ENCODE results near the gene GOLIM4. TPM values are rescaled to one million over a fixed set of nuclear protein-coding genes. Genes with fewer than 3 reads are reported as not detected.

Gene GOLIM4
- 10 to 100 TPM; 14.7 to 23.8 (median 18.3) TPM for total RNA-seq
- 10 to 100 TPM in 2 of 3 donors, 1 to 10 TPM in 1; 6.5 to 25.2 (median 12.4) TPM for polyA plus RNA-seq
- long read RNA-seq, donor 1: 0 reads
- long read RNA-seq, donor 2: 0 reads
- long read RNA-seq, donor 3: 0 reads
- long read RNA-seq, donor 4, full-length matches to known transcripts: 1 of 17 reads
- long read RNA-seq, donor 4, partial matches to known transcripts: 3 of 17 reads
- long read RNA-seq, donor 4, other reads (novel, unspliced or antisense): 13 of 17 reads
- long read RNA-seq, donor 5, full-length matches to known transcripts: 5 of 5 reads
- long read RNA-seq, donor 5, partial matches to known transcripts: 0 of 5 reads
- long read RNA-seq, donor 5, other reads (novel, unspliced or antisense): 0 of 5 reads
- long read RNA-seq, donor 6, partial matches to known transcripts: 9 of 30 reads
- long read RNA-seq, donor 6, other reads (novel, unspliced or antisense): 21 of 30 reads
- long read RNA-seq, donor 7: 0 reads
- long read RNA-seq, donor 8: 0 reads
- long read RNA-seq, donor 9, full-length matches to known transcripts: 1 of 1 reads
- long read RNA-seq, donor 9, partial matches to known transcripts: 0 of 1 reads
- long read RNA-seq, donor 9, other reads (novel, unspliced or antisense): 0 of 1 reads
- long read RNA-seq, donor 10: 0 reads

- intact Hi-C loops (cut with DNase I): loop anchor here in 1 of 2 donors (10.0 kb wide), 1 partner anchor 51 kb away; no protein-coding TSS in a partner anchor
- Histone ChIP-seq H3K4me1 (replicated peaks in 1 of 2) (peaks cover 3 to 28% of the 10 kb centered on the region in 2 donors), H3K9me3 (replicated peaks in 1 of 3) (no peaks in the 10 kb centered on the region), H3K36me3 (replicated peaks in 1 of 2) (no peaks in the 10 kb centered on the region), H3K27ac (peak within 1 kb of the TSS; percentile 50 to 99 (median 94)), H3K4me3 (peak within 1 kb of the TSS; percentile 43 to 94 (median 60)), H3K27me3 (no peaks in the 10 kb centered on the region)
- 0 to 2% (median 1%) methylated on average over 14 to 52 of the region's 52 CpGs for WGBS, 4 donors
- TF ChIP-seq POLR2A (IDR thresholded peaks at IDR 0.05) (peak; percentile 64 to 86), CTCF (IDR thresholded peaks at IDR 0.05) (no peak)
- DNase-seq: peak; percentile 96 to 98 (median 97)
Observed at GRCh38 chr3:168095611-168096209, at the start of gene GOLIM4. Gene GOLIM4 (minus strand): TSS chr3:168095924. CDS start chr3:168095285, 639 bp downstream.

- H3K27ac ChIP-seq: no peak overlapping the region
- WGBS, 4 donors: 71 to 82% (median 77%) methylated on average over 6 of the region's 6 CpGs
- TF ChIP-seq CTCF (IDR thresholded peaks at IDR 0.05): no peak
- TF ChIP-seq POLR2A (IDR thresholded peaks at IDR 0.05): no peak
Observed at GRCh38 chr3:168141405-168141998, 45.8 kb upstream of the GOLIM4 start.

GRCh38 chr3:168139947-168140346 is 44.2 kb upstream of the GOLIM4 start:
- H3K4me1 ChIP-seq (replicated peaks in 1 of 2): no peaks in the 10 kb centered on the region
- no peaks in the 10 kb centered on the region for H3K9me3 ChIP-seq (replicated peaks in 1 of 3)
- no peak overlapping the region for H3K27ac ChIP-seq
- no peak for DNase-seq
- H3K27me3 ChIP-seq: no peaks in the 10 kb centered on the region
- no peaks in the 10 kb centered on the region for H3K36me3 ChIP-seq (replicated peaks in 1 of 2)
- no peak for TF ChIP-seq CTCF (IDR thresholded peaks at IDR 0.05)
- 69 to 83% (median 77%) methylated on average over 3 of the region's 3 CpGs for WGBS, 4 donors
- intact Hi-C loops (cut with DNase I): no loop called here
- H3K4me3 ChIP-seq: no peak overlapping the region

More at GRCh38 chr3:168141405-168141998, 45.8 kb upstream of the GOLIM4 start:
- no peaks in the 10 kb centered on the region for H3K4me1 ChIP-seq (replicated peaks in 1 of 2)
- intact Hi-C loops (cut with DNase I): no loop called here
- no peak overlapping the region for H3K4me3 ChIP-seq
- H3K27me3 ChIP-seq: no peaks in the 10 kb centered on the region
- H3K9me3 ChIP-seq (replicated peaks in 1 of 3): no peaks in the 10 kb centered on the region
- no peaks in the 10 kb centered on the region for H3K36me3 ChIP-seq (replicated peaks in 1 of 2)
- no peak for DNase-seq

- Histone ChIP-seq H3K27ac (no peak overlapping the region), H3K4me1 (replicated peaks in 1 of 2) (no peaks in the 10 kb centered on the region), H3K27me3 (no peaks in the 10 kb centered on the region), H3K36me3 (replicated peaks in 1 of 2) (no peaks in the 10 kb centered on the region), H3K9me3 (replicated peaks in 1 of 3) (no peaks in the 10 kb centered on the region), H3K4me3 (no peak overlapping the region)
- no peak for DNase-seq
- WGBS, 4 donors: 73 to 77% (median 76%) methylated on average over 5 of the region's 5 CpGs
- intact Hi-C loops (cut with DNase I): no loop called here
- TF ChIP-seq POLR2A (IDR thresholded peaks at IDR 0.05): no peak
- TF ChIP-seq CTCF (IDR thresholded peaks at IDR 0.05): no peak
Observed at GRCh38 chr3:168138421-168138820, 42.7 kb upstream of the GOLIM4 start.
